Left ventricle myocardium inferior (tissue), 1 donor: Measurements from ENCODE around the gene DQX1. TPM values are rescaled to one million over a fixed set of nuclear protein-coding genes. Genes with fewer than 3 reads are reported as not detected.

ENCODE experiments used
- DNase-seq: peaks from one replicate; pipeline ENCODE4 v3.0.0-alpha.2; 2020
- H3K27ac ChIP-seq: fragments of 200-600 bp; replicated peaks from 2 replicates; pipeline ENCODE4 v1.8.0; 2021
- H3K27me3 ChIP-seq: fragments of 200-600 bp; 2 replicates; pipeline ENCODE4 v1.8.0; 2021; ENCODE audit warnings: low read depth
- H3K36me3 ChIP-seq: fragments of 200-600 bp; 2 replicates; pipeline ENCODE4 v1.8.0; 2021
- H3K4me1 ChIP-seq: fragments of 200-600 bp; 2 replicates; pipeline ENCODE4 v1.8.0; 2021
- H3K4me3 ChIP-seq: fragments of 200-600 bp; 2 replicates; pipeline ENCODE4 v1.8.0; 2021; ENCODE audit warnings: mild to moderate bottlenecking, moderate library complexity
- H3K9me3 ChIP-seq: fragments of 200-600 bp; replicated peaks from 2 replicates; pipeline ENCODE4 v1.8.0; 2021
- CTCF ChIP-seq: fragments of 200-600 bp; IDR thresholded peaks from 2 replicates; pipeline ENCODE4 v1.8.0; 2021; ENCODE audit warnings: antibody characterized with exemption, mild to moderate bottlenecking, borderline replicate concordance
- intact Hi-C: fragments of 100-400 bp; cut with micrococcal nuclease; formaldehyde crosslinking; loops from one replicate; pipeline ENCODE4 v1.11.0; 2022
- long read RNA-seq: library from polyadenylated mRNA; unstranded; transcript quantifications from one replicate; pipeline ENCODE4 v2.0.0, GENCODE V29; 2021
- total RNA-seq: library from RNA; stranded (reverse); fragmentation: NEBNext Ultra II Directional; extraction: Animal tissue kit (Norgen Biotek cat#: 25700); gene quantifications from one replicate; pipeline ENCODE4 v1.2.1, GENCODE V29; 2021
- donor health status: DM: no; HTN: yes; CAD: no; lungs with severe emphysema.

DQX1 gene
- total RNA-seq = 0.11 TPM
- long read RNA-seq = 0 reads

GRCh38 chr2:74525717-74526648, at the start of gene DQX1:
TSS of gene DQX1 (minus strand) at chr2:74526231. CDS start at chr2:74525729, 502 bp downstream.
- H3K27me3 ChIP-seq = peaks cover 16% of the 10 kb centered on the region
- TF ChIP-seq CTCF = no peak
- intact Hi-C loops = no loop called here
- DNase-seq = no peak
- no peaks in the 10 kb centered on the region for H3K9me3 ChIP-seq
- no peak within 1 kb of the TSS for H3K27ac ChIP-seq
- no peak within 1 kb of the TSS for H3K4me3 ChIP-seq
- peaks cover 30% of the 10 kb centered on the region for H3K36me3 ChIP-seq
- peaks cover 33% of the 10 kb centered on the region for H3K4me1 ChIP-seq

GRCh38 chr2:74575320-74575719, 49.3 kb upstream of the DQX1 start:
- no peak overlapping the region for H3K27ac ChIP-seq
- intact Hi-C loops = no loop called here
- H3K36me3 ChIP-seq = no peaks in the 10 kb centered on the region
- peaks cover 8% of the 10 kb centered on the region for H3K27me3 ChIP-seq
- no peak for DNase-seq
- H3K4me3 ChIP-seq = no peak overlapping the region
- no peak for TF ChIP-seq CTCF
- no peaks in the 10 kb centered on the region for H3K9me3 ChIP-seq
- peaks cover 10% of the 10 kb centered on the region for H3K4me1 ChIP-seq

- Histone ChIP-seq H3K27me3 (peaks cover 12% of the 10 kb centered on the region), H3K36me3 (no peaks in the 10 kb centered on the region), H3K9me3 (no peaks in the 10 kb centered on the region), H3K4me1 (peaks cover 10% of the 10 kb centered on the region), H3K4me3 (no peak overlapping the region), H3K27ac (peak overlapping the region; percentile 21)
- intact Hi-C loops = no loop called here
- TF ChIP-seq CTCF = no peak
- DNase-seq = no peak
These were observed 47.9 kb upstream of the DQX1 start for GRCh38 chr2:74573747-74574562.

GRCh38 chr2:74572178-74572925, 46.3 kb upstream of the DQX1 start:
- no peaks in the 10 kb centered on the region for H3K9me3 ChIP-seq
- intact Hi-C loops = no loop called here
- no peak for TF ChIP-seq CTCF
- H3K27ac ChIP-seq = no peak overlapping the region
- peaks cover 5% of the 10 kb centered on the region for H3K4me1 ChIP-seq
- no peak for DNase-seq
- no peaks in the 10 kb centered on the region for H3K36me3 ChIP-seq
- peaks cover 26% of the 10 kb centered on the region for H3K27me3 ChIP-seq
- no peak overlapping the region for H3K4me3 ChIP-seq

GRCh38 chr2:74571058-74571457, 45.0 kb upstream of the DQX1 start:
- no peaks in the 10 kb centered on the region for H3K9me3 ChIP-seq
- H3K4me3 ChIP-seq = no peak overlapping the region
- H3K27ac ChIP-seq = no peak overlapping the region
- TF ChIP-seq CTCF = no peak
- intact Hi-C loops = no loop called here
- no peaks in the 10 kb centered on the region for H3K4me1 ChIP-seq
- DNase-seq = no peak
- no peaks in the 10 kb centered on the region for H3K36me3 ChIP-seq
- H3K27me3 ChIP-seq = peaks cover 26% of the 10 kb centered on the region
